ENCODE data around the gene HDGFL2. TPM values are rescaled to one million over a fixed set of nuclear protein-coding genes. Genes with fewer than 3 reads are reported as not detected.

The HDGFL2 gene
- total and polyA plus RNA-seq, 12 donors = 20.5 to 40.9 (median 28.0) TPM

- TF ChIP-seq CTCF (IDR thresholded peaks at IDR 0.05) = peak in 5 of 9 donors; percentile 15 to 40 (median 39)
- Histone ChIP-seq H3K36me3 (peaks cover 5 to 100% (median 73%) of the 10 kb centered on the region in 9 donors), H3K4me3 (no peak overlapping the region), H3K9me3 (no peaks in the 10 kb centered on the region), H3K27me3 (no peaks in the 10 kb centered on the region), H3K4me1 (peaks cover 0 to 22% (median 6%) of the 10 kb centered on the region in 9 donors), H3K27ac (peak overlapping the region in 8 of 10 donors; percentile 9 to 63 (median 56))
- peak; percentile 63 to 94 (median 88) for ATAC-seq
- 55 to 60% methylated on average over 24 of the region's 24 CpGs for WGBS, 2 donors
- intact Hi-C loops (cut with DNase I) = no loop called here
- peak; percentile 80 to 81 for DNase-seq
These were observed 23.0 kb upstream of the HDGFL2 start for GRCh38 chr19:4449022-4449638.

- Histone ChIP-seq H3K9me3 (no peaks in the 10 kb centered on the region), H3K4me3 (no peak overlapping the region), H3K27ac (peak overlapping the region in 3 of 10 donors; percentile 56 to 63 (median 56)), H3K27me3 (no peaks in the 10 kb centered on the region), H3K4me1 (peaks cover under 1 to 23% (median 6%) of the 10 kb centered on the region in 9 donors), H3K36me3 (peaks cover 5 to 100% (median 73%) of the 10 kb centered on the region in 9 donors)
- 90 to 92% methylated on average over 9 of the region's 9 CpGs for WGBS, 2 donors
- no peak for DNase-seq
- no peak for TF ChIP-seq CTCF (IDR thresholded peaks at IDR 0.05)
- intact Hi-C loops (cut with DNase I) = no loop called here
- ATAC-seq = no peak
These were observed 22.5 kb upstream of the HDGFL2 start for GRCh38 chr19:4449639-4450028.

- Histone ChIP-seq H3K36me3 (peaks cover 5 to 75% (median 51%) of the 10 kb centered on the region in 9 donors), H3K4me3 (no peak overlapping the region), H3K27ac (no peak overlapping the region), H3K27me3 (no peaks in the 10 kb centered on the region), H3K9me3 (no peaks in the 10 kb centered on the region), H3K4me1 (peaks cover 13 to 47% (median 25%) of the 10 kb centered on the region in 9 donors)
- DNase-seq = no peak
- TF ChIP-seq CTCF (IDR thresholded peaks at IDR 0.05) = no peak
- ATAC-seq = no peak
- 86 to 87% methylated on average over 24 of the region's 24 CpGs for WGBS, 2 donors
- intact Hi-C loops (cut with DNase I) = no loop called here
These were observed 19.7 kb upstream of the HDGFL2 start for GRCh38 chr19:4452230-4452990.

GRCh38 chr19:4453232-4454179 lies 18.6 kb upstream of the HDGFL2 start:
- H3K36me3 ChIP-seq = peaks cover 5 to 64% (median 42%) of the 10 kb centered on the region in 9 donors
- 68 to 69% methylated on average over 34 of the region's 34 CpGs for WGBS, 2 donors
- no peak overlapping the region for H3K27ac ChIP-seq
- no peak overlapping the region for H3K4me3 ChIP-seq
- ATAC-seq = no peak
- DNase-seq = no peak
- H3K27me3 ChIP-seq = no peaks in the 10 kb centered on the region
- intact Hi-C loops (cut with DNase I) = no loop called here
- H3K4me1 ChIP-seq = peaks cover 13 to 49% (median 26%) of the 10 kb centered on the region in 9 donors
- no peak for TF ChIP-seq CTCF (IDR thresholded peaks at IDR 0.05)
- H3K9me3 ChIP-seq = no peaks in the 10 kb centered on the region

Measured in heart right ventricle (tissue), 16 donors.